SK-N-MC (cell line): ENCODE measurements around the gene NECAB2.

Experiments used
- EZH2 ChIP-seq: fragments of 200-600 bp; sonication (generic); IDR thresholded peaks from one replicate; pipeline ENCODE4 v1.6.1; 2017; ENCODE audit warnings: antibody characterized with exemption
- POLR2AphosphoS5 ChIP-seq: IDR thresholded peaks from 2 replicates; pipeline ENCODE4 v1.6.1; 2012; ENCODE audit warnings: mild to moderate bottlenecking, low read depth, low read length, borderline replicate concordance

DNA sequence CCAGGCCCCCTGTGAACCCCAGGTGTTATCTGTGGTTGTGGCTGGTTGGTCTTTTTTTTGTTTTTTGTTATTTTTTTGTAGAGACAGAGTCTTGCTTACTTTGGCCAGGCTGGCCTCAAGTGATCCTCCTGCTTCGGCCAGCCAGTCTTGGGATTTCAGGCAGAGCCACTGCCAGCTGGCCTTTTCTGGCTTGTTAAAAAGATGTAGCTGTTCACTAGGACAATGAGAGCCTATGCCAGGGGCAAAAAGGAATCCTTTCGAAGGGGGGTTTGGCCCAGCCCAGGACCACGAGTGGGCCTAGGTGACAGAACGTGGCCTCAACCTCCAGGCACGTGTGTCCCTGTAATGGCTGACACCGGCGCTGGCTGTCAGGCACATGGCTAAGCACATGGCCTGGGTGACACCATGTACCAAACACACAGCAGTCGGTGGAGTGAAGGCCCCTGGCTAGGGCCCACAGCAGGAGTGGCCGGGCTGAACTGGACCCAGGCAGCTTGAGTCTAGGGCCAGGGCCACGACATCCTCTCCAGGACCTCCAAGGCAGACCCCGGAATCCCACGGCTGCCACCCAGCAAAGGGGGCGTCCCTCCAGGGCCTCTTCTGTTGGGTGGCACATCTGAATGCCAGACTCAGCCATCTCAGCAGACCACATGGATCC is 81.5 kb downstream of the NECAB2 start:
- no peak for TF ChIP-seq EZH2
- no peak for TF ChIP-seq POLR2AphosphoS5
